ENCODE data around the gene ADAM8.
"Not testable (repeated sequence)": the region's sequence is repeated elsewhere in the genome, so short reads cannot be mapped to it uniquely, and the experiment has no call there.

The ADAM8 gene

DNA sequence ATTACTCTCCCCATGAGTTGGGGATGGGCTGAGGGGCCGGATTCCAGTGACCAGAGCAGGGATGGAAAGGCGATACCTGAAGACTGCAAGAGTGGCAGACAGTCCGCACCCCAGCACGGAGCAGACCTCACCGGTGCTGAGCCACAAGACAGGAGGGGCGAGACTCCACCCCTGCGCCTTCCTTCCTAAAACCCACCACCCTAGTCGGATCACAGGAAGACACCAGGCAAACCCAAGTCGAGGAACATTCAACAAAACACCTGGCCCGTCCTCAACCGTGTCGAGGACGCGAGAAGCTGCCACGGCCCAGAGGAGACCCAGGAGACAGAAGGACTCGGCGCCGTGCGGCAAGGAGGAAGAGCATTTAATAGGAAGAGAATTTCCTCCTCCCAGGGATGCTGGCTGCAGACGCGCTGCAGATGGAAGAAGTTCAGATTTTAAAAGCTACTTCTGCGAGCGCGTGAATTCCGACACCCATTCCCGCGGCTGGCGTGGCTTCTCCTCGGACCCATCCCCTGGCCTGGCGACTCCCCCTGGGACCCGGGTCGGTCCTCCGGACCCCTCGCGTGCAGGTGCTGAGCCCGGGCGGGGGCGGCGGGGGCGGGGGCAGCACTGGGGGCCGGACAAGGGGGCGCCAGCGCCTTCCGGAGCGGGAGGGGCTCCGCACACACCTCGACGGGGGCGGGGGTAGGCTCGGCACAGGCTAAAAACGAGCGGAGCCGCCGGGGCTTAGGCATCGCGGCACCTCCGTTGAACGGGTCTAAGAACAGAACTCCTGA, 47.2 kb downstream of the ADAM8 start:
- no peak for DNase-seq

DNA sequence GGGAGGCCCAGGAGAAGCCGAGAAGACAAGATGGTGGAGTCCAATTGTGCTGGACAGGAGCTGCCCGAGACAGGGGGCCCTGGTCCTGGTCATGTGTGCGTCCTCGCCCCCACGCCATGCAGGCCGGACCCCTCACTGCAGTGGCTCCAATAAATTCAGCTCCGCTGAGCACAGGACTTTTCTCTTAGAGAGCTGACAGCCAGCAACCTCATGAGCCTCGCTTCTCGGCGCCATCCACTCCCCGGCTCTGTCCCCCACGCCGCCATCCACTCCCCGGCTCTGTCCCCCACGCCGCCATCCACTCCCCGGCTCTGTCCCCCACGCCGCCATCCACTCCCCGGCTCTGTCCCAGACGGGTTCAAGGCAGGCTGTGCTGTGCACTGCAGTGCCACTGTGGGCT, 49.4 kb downstream of the ADAM8 start:
- no peak for DNase-seq

DNA sequence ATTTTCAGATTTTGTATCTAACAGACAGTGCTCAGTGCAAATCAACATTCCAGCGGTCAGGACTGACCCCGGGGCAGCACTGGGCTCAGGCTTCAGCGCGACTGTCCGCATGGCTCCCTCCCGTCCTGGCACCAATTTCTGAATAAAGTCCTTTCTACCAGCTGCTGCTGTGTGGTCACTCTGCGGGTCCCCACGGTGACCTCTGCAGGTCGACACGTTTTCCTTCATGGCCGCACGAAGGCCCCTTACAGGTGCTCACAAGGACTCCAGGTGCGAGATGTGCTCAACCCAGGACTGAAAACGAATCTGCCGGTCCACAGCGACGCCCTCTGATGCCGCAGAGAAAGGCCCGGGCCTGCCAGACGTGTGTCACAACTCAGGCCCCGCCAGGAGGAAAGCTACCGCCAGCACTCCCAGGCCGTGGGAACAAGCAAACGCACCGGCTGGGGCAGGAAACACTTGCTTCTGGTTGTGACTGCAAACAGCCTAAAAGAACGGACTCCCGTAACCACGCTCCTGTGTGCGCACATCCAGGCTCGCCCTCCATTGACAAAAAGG, 50.3 kb downstream of the ADAM8 start:
- DNase-seq, result no peak

DNA sequence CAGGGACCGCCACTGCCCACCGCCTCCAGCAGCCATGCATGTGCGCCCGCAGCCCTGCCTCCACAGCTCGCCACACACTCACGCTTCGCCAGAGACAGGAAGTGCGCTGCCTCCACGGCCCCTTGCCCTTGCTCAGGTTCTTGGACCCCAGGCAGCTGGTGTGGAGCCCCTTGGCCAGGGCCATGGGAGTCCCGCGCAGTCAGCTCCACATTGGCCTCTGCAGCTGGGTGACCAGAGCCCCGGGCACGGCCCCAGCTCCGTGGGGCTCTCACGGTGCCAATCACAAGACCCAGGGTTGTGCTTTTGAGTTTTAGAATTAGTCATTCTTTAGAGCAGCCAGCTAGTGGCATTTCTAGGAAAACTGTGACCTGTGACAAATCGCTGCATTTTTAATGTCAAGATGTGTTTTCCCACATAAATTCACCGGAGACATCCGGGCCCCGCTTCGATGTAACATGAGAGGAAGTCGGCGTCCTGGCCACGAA, 50.9 kb downstream of the ADAM8 start:
- DNase-seq, result no peak

DNA sequence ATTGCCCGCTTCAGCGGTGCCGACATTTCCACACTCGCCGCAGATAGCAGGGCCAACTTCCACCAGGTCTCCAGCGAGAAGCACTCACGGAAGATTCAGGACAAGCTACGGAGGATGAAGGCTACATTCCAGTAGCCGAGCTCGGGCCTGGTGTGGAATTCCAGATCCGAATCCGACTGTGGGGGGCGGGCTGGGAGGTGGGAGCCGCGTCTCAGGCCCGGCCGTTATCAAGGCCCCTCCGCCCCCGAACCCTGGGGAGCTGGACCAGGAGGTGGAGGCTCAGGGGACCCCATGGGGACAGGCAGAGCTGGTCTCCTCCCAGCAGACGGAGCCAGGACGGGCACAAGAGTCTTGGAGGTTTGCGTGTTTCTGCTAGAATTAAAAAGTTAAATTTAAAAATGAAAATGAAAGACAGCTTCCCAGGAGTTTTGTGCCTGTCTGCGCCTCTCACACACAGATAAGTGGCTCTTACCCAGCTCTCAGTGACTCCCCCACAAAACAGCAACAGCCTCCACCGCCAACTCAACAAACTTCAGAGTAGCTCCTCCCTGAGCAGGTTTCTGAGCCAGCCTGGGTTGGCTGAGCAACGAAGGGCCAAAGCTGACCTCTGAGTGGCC, 51.8 kb downstream of the ADAM8 start:
- DNase-seq, result no peak

DNA sequence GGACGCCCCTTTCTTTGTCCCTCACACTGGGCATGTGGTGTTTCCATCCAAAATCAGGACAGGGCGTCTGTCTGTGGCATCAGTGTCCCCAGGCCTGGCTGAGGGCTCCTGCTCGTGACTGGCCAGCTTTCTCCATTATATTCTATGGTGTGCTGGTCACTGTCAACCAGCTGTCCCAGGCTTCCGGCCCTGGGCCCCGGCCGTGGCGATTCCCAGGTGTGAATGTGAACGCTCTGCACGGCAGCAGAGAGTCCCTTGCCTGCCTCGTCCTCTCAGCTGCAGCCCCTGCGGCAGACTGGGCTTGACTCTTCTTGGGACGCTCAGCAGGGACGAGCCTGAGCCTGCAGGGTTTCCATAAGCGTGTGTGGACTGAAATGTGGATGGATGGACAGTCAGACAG, 52.6 kb downstream of the ADAM8 start:
- DNase-seq, result no peak

DNA sequence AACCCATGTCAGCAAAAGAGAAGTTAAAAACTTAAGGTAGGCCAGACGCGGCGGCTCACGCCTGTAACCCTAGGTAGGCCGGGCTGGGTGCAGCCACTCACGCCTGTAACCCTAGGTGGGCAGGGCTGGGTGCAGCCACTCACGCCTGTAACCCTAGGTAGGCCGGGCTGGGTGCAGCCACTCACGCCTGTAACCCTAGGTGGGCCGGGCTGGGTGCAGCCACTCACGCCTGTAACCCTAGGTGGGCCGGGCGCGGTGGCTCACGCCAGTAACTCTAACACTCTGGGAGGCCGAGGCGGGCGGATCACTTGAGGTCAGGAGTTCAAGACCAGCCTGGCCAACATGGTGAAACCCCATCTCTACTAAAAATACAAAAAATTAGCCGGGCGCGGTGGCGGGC, 54.9 kb downstream of the ADAM8 start:
- not testable (repeated sequence) for DNase-seq

DNA sequence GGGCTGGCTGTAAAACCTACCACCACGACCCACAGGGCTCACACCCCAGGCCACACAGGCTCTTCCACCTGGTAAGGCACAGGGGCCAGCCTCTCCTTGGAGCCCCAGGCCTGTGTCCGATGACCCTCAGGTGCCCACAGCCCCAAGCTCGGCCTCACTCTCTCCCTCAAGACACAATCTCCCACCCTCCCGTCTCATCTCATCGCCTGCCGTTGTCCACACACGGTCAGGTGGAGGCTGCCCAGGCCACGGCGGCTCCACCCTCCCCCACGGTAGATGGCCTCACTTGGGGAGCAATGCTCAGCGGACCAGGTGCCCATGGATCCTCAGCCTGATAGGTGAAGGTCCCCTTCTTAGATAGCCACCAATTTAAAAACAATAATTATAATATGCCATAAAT, 55.3 kb downstream of the ADAM8 start:
- no peak for DNase-seq

DNA sequence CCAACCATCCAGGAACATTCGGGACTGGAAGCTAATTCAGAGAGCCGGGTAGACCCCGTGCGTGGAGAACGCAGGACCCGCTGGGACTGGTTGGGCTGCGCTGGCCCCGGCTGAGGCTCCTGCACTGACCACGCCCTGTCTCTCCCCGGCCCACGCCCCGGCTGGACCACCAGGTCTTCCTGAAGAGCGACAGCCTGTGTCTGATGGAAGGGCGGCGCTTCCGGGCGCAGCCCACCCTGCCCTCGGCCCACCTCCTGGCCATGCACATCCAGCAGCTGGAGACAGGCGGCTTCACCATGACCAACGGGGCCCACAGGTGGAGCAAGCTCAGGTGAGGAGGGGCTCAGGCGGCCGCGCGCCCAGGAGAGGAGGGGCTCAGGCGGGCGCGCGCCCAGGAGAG, 56.9 kb downstream of the ADAM8 start:
- no peak for DNase-seq

DNA sequence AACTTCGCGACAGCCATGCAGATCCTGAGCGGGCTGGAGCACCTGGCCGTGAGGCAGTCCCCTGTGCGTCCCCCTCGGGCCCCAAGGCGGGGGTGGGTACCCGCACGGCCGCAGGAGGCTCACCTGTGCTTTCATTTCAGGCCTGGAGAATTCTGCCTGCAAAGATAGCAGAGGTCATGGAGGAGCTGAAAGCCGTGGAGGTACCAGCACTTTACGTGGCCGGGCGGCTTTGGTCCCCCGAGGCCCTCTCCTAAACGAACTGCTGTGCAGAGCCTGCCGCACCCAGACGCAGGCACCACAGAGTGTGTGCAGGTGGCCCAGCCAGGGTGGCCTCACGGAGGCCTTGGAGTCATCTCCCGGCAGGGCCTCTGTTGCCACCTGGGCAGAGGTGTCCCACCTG, 57.8 kb downstream of the ADAM8 start:
- no peak for DNase-seq

DNA sequence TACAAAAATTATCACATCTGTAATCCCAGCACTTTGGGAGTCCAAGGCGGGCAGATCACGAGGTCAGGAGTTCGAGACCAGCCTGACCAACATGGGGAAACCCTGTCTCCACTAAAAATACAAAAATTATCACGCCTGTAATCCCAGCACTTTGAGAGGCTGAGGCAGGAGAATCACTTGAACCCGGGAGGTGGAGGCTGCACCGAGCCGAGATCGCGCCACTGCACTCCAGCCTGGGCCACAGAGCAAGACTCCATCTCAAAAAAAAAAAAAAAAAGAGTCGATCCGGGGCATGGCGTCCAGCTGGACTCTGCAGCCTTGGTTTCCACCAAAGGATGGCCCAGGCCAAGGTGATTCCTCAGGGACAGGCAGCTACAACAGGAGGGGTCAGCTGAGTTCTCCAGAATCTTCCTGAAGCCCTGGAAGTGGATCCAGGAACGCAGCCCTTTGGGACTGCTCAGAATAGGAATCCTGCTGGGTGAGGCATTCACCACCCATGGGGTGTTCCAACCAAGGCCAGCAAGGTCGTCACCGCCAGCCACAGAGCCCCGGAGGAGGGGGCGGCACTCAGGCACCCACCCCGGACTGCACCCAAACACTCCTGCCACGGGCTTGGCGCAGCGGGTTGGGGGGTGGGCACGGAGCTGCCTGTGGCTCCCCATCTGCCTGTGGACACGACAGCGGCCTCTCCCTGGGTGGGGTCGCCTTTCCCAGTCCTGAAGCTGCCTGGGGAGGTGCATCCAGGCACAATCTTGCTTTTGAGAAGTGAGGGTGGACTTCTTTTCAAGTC, 58.7 kb downstream of the ADAM8 start:
- DNase-seq, result no peak

DNA sequence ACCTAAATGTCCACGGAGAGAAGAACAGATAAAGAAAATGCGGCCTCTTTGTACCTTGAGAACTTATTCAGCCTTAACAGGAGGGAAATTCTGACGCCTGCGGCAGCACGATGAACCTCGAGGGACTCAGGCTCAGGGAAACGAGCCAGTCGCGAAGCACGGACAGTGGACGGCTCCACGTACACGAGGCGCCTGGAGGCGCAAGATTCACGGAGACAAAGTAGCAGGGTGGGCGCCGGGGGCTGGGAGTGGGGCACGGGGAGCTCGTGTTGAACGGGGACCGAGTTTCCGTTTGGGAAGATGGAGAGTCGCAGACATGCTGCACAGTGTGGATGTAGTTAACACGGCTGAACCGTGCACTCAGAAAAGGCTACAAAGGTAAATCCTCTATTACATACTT, 59.9 kb downstream of the ADAM8 start:
- no peak for DNase-seq

DNA sequence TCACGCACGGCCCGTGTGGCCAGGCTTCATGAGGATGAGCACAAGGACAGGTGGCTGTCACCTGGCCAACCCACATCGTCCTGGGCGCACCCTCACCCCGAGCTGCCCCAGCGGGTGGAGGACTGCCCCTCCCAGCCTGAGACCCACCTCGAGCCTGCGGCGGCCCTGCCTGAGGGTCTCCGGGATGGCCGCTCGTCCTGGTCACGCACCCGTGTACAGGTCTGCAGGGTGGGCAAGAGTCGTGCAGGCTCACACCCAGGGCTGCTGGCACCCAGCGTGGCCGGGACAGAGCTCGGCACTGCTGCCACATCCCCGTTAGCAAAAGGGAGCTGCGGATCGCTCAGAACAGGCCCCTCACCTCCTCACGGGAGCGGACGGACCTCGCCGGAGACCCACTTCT, 61.1 kb downstream of the ADAM8 start:
- no peak for DNase-seq

DNA sequence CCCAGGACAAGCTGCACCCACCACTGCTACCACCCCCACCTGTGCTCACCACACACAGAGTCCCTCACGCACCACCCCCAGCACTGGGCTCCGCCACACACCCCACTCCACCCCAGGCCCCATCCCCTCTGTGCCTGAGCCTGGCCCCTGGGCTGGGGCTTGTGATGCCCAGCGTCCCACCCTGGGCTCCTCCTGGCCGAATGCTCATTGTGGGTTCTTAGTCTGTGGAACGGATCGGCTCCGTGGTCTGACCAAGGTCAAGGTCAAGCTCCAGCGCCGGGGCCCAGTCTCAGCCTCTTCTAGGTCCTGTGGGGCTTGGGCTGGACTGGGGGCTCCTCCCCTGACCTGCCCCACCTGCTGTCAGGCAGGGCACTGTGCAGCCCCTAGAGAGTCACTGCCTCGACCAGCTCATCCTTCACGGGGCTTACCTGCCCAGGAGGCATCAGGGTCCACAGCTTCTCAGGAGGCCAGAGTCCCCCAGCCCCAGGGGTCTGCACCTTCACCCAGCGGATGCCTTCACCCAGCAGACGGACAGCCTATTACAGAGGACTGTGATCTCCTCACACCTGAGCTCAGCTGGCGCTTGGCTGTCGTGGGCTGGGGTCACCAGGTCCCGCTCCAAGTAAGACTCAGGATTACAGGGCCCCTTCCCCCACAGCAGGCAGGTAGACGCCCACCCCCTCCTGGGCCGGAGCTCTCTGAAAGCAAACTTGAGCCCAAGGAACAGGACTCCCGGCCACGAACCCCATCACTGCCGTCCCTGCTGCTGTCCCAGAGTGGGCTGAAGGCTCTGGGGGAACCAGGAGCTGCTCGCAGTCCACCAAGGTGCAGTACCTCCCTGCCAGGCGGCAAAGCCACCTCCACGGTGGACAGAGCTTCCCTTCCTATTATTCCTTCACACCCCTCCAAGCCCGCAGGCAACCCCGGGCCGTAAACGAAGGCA, 61.9 kb downstream of the ADAM8 start:
- no peak for DNase-seq

DNA sequence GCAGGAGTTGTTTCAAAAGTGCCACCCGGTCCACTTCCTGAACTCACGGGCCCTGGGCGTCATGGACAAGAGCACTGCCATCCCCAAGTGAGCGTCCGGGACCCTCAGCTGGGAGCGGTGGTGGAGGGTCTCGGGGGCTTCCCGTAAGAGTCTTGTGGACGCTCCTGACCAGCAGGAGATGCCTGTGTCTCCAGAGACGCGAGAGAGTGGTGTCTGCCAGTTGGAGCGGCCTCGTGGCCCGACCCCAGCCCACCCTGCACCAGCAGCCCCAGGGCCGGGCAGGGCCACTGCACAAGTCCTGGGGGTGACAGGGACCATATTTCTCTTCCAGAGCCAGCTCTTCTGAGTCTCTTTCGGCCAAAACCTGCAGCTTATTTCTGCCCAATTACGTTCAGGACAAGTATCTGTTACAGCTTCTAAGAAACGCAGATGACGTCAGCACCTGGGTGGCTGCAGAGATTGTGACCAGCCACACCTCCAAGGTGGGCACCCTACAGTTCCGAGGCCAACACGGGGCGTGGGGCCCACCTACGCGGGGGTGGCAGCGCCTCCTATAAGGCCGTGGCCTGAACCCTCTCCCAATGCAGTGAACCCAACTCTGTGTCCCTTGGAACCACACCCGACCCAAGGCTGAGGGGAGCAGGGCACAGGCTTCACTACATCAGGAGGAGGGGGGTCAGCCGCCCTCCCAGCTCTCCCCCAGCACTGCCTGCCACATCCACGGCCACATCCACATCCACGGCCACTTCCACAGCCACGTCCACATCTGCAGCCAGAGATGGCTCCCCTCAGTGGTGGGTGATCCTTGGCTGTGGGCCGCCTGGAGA, 62.8 kb downstream of the ADAM8 start:
- no peak for DNase-seq

DNA sequence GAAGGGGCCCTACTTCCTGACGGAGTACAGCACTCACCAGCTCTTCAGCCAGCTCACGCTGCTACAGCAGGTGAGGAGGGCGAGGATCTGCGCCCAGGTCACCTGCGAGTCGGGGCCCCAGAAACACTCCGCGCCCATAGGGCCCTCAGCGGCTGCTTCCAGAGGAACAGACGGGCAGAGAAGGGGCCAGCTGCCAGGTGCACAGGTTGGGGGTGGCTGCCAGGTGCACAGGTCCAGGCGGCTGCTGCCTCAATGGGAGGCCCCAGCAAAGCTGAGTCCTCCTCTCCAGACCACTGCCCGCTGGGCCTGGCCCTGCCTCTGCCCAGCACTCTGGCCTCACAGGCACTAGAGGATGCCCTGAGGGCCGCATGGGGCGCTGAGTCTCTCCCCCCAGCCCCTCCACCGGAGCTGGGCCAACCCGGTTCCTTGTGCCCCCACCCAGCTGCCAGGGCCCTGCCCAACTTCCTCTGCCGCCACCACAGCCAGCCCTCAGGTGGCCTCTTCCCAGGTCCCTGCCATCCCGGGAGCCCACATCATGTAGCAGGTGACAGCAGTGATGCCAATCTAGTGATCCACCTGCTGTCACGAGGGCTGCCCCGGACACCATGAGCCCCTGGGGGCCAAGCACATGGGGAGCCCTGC, 63.7 kb downstream of the ADAM8 start:
- DNase-seq, result no peak
